ENCODE data around the gene SLC16A12. TPM values are rescaled to one million over a fixed set of nuclear protein-coding genes. Genes with fewer than 3 reads are reported as not detected.

SLC16A12 gene
- total and polyA plus RNA-seq, 2 donors (not counting 3 experiments of a cell fraction or from before 2014, with no cell fraction given) = not detected

- no peak overlapping the region for H3K4me2 ChIP-seq (ENCODE audit: insufficient read depth, low read length)
- H3K9ac ChIP-seq (replicated peaks; ENCODE audit: extremely low read depth, insufficient read depth, low read length) = no peak overlapping the region
- no peak for FAIRE-seq
- no peaks in the 10 kb centered on the region for H3K9me3 ChIP-seq (replicated peaks; ENCODE audit: control insufficient read depth, insufficient read depth, low read length)
- H3K36me3 ChIP-seq (ENCODE audit: control insufficient read depth in 2 of 2, extremely low read depth in 1 of 2, insufficient read depth in 2 of 2, low read length in 2 of 2) = no peaks in the 10 kb centered on the region
- no peaks in the 10 kb centered on the region for H3K79me2 ChIP-seq (ENCODE audit: control insufficient read depth, insufficient read depth, low read length)
- H3K27ac ChIP-seq (ENCODE audit: insufficient read depth, low read depth, low read length) = no peak overlapping the region
- H4K20me1 ChIP-seq (replicated peaks; ENCODE audit: control insufficient read depth, extremely low read depth, insufficient read depth, low read length) = no peaks in the 10 kb centered on the region
- CTCF ChIA-PET = no interaction called here
- H3K4me1 ChIP-seq (ENCODE audit: control insufficient read depth, extremely low read depth, insufficient read depth, low read length) = no peaks in the 10 kb centered on the region
- H2AFZ ChIP-seq (ENCODE audit: low read depth, low read length) = no peak overlapping the region
- POLR2A ChIA-PET = no interaction called here
- intact Hi-C loops (cut with micrococcal nuclease) = no loop called here
- no peaks in the 10 kb centered on the region for H3K27me3 ChIP-seq (ENCODE audit: control insufficient read depth in 2 of 2, insufficient read depth in 2 of 2, low read length in 2 of 2)
- H3K9me1 ChIP-seq (replicated peaks; ENCODE audit: control insufficient read depth, extremely low read depth, insufficient read depth, low read length) = peaks cover 3% of the 10 kb centered on the region
- TF ChIP-seq, protein P1, sequence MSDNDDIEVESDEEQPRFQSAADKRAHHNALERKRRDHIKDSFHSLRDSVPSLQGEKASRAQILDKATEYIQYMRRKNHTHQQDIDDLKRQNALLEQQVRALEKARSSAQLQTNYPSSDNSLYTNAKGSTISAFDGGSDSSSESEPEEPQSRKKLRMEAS (IDR thresholded peaks at IDR 0.05; ENCODE audit: insufficient read depth, insufficient read length) = no peak
- TF ChIP-seq CTCF (IDR thresholded peaks at IDR 0.05; ENCODE audit: extremely low read depth in 1 of 2, insufficient read depth in 1 of 2, low read depth in 1 of 2, low read length in 2 of 2) (no peak), EZH2 (IDR thresholded peaks at IDR 0.05; ENCODE audit: borderline replicate concordance, low read depth, low read length, severe bottlenecking) (no peak)
- DNase-seq (ENCODE audit: low read depth, low spot score) = no peak
- BruUV-seq (replicated peaks) = no TSS peak
- dilution Hi-C loops (cut with MboI; ENCODE audit: extremely low pct_ligation_motif_present, low sequenced_read_pairs) = no loop called here
- no peak overlapping the region for H3K4me3 ChIP-seq (replicated peaks in 1 of 3; ENCODE audit: insufficient read depth in 1 of 3, low read depth in 1 of 3, low read length in 3 of 3)
These were observed 60.3 kb downstream of the SLC16A12 start for GRCh38 chr10:89475125-89475524.

GRCh38 chr10:89474452-89474851, 60.9 kb downstream of the SLC16A12 start:
- FAIRE-seq (no peak), DNase-seq (ENCODE audit: low read depth, low spot score) (no peak)
- POLR2A ChIA-PET = no interaction called here
- TF ChIP-seq CTCF (IDR thresholded peaks at IDR 0.05; ENCODE audit: extremely low read depth in 1 of 2, insufficient read depth in 1 of 2, low read depth in 1 of 2, low read length in 2 of 2) (no peak), MYC (IDR thresholded peaks at IDR 0.05; ENCODE audit: low read depth, low read length) (no peak), POLR2AphosphoS5 (IDR thresholded peaks at IDR 0.05; ENCODE audit: insufficient read depth, low read depth, low read length) (no peak), FOS (IDR thresholded peaks at IDR 0.05; ENCODE audit: borderline replicate concordance, insufficient read depth, low read length) (no peak), GATA2 (IDR thresholded peaks at IDR 0.05; ENCODE audit: insufficient read depth, insufficient read length, low read depth, low read length) (no peak), POLR2A (IDR thresholded peaks at IDR 0.05; ENCODE audit: low read depth, low read length) (no peak), EZH2 (IDR thresholded peaks at IDR 0.05; ENCODE audit: borderline replicate concordance, low read depth, low read length, severe bottlenecking) (no peak), JUN (IDR thresholded peaks at IDR 0.05; ENCODE audit: borderline replicate concordance, insufficient read depth, insufficient read length, low read depth) (no peak)
- TF ChIP-seq, protein P1 (IDR thresholded peaks at IDR 0.05; ENCODE audit: insufficient read depth, insufficient read length) = no peak
- no peak overlapping the region for H3K9ac ChIP-seq (replicated peaks; ENCODE audit: extremely low read depth, insufficient read depth, low read length)
- no peaks in the 10 kb centered on the region for H3K36me3 ChIP-seq (ENCODE audit: control insufficient read depth in 2 of 2, extremely low read depth in 1 of 2, insufficient read depth in 2 of 2, low read length in 2 of 2)
- no peak overlapping the region for H3K27ac ChIP-seq (ENCODE audit: insufficient read depth, low read depth, low read length)
- CTCF ChIA-PET = no interaction called here
- no peaks in the 10 kb centered on the region for H3K9me3 ChIP-seq (replicated peaks; ENCODE audit: control insufficient read depth, insufficient read depth, low read length)
- intact Hi-C loops (cut with micrococcal nuclease) = no loop called here
- H3K4me3 ChIP-seq (replicated peaks in 1 of 3; ENCODE audit: insufficient read depth in 1 of 3, low read depth in 1 of 3, low read length in 3 of 3) = no peak overlapping the region
- H2AFZ ChIP-seq (ENCODE audit: low read depth, low read length) = no peak overlapping the region
- H3K4me2 ChIP-seq (ENCODE audit: insufficient read depth, low read length) = no peak overlapping the region
- H3K9me1 ChIP-seq (replicated peaks; ENCODE audit: control insufficient read depth, extremely low read depth, insufficient read depth, low read length) = peaks cover 3% of the 10 kb centered on the region
- peaks cover 5% of the 10 kb centered on the region for H3K4me1 ChIP-seq (ENCODE audit: control insufficient read depth, extremely low read depth, insufficient read depth, low read length)
- no peaks in the 10 kb centered on the region for H4K20me1 ChIP-seq (replicated peaks; ENCODE audit: control insufficient read depth, extremely low read depth, insufficient read depth, low read length)
- dilution Hi-C loops (cut with MboI; ENCODE audit: extremely low pct_ligation_motif_present, low sequenced_read_pairs) = no loop called here
- no peaks in the 10 kb centered on the region for H3K79me2 ChIP-seq (ENCODE audit: control insufficient read depth, insufficient read depth, low read length)
- no TSS peak for BruUV-seq (replicated peaks)
- H3K27me3 ChIP-seq (ENCODE audit: control insufficient read depth in 2 of 2, insufficient read depth in 2 of 2, low read length in 2 of 2) = no peaks in the 10 kb centered on the region

Data from endothelial cell of umbilical vein (primary cell).